ENCODE measurements around the gene TBC1D22A.

DNA sequence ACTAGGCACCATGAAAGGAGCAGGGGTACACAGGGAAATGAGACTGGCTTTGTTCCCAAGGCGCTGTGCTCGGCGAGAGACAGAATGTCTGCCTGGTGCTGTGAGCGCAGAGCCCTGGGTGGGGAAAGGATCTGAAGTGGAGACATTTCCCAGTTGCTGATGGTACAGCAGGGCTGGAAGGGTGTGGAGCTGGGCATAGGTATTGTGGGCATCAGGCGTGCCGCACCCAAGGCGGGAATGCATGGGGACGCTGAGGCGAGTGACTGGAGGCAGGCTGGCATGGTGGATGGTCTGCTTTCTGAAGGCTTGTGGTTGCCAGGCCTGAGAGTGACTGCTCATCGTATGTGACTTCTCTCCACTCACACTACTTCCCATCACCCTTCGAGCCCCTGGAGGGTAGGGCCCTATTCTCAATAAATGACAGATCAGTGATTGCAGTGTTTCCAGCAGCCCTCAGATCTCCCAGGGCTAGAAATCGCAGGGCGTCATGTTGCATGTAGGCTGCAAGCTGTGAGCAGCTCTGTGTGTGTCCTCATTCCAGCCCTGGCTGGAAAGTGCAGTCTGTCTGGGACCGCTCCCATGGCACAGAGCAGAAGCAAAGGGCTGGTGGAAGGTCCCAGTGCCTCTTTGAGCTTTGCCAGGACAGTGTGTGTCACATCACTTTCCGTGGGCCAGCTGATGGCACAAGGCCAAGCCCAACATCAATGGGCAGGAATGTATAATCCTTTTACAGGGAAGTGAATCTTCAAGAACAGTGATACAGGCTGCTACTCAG, 67.7 kb downstream of the TBC1D22A start:
- TF ChIP-seq CTCF (IDR thresholded peaks at IDR 0.05; ENCODE audit: insufficient read depth, low read depth, low read length) (no peak), EZH2 (IDR thresholded peaks at IDR 0.05; ENCODE audit: insufficient read depth, low read length) (no peak)

Measured in astrocyte (in vitro differentiated cells and primary cell).